Keratinocyte (primary cell): ENCODE results near the gene ENTPD8.

Source experiments
- CTCF ChIP-seq, 3 experiments: IDR thresholded peaks in 1 of 3; conservative IDR thresholded peaks in 1 of 3; optimal IDR thresholded peaks in 1 of 3; 2 replicates in 2 of 3; 3 replicates in 1 of 3; pipeline versions ENCODE3 to v1.5.1; 2011; ENCODE audit warnings: low read length in 3 of 3, mild to moderate bottlenecking in 3 of 3, moderate library complexity in 2 of 3, control low read depth in 1 of 3, inconsistent platforms in 1 of 3; ENCODE audit not compliant: insufficient read depth in 2 of 3; ENCODE audit errors: extremely low read depth in 1 of 3
- EZH2 ChIP-seq: IDR thresholded peaks from one replicate; pipeline ENCODE4 v1.6.1; 2012; ENCODE audit warnings: inconsistent platforms, mild to moderate bottlenecking, low read length, moderate library complexity

DNA sequence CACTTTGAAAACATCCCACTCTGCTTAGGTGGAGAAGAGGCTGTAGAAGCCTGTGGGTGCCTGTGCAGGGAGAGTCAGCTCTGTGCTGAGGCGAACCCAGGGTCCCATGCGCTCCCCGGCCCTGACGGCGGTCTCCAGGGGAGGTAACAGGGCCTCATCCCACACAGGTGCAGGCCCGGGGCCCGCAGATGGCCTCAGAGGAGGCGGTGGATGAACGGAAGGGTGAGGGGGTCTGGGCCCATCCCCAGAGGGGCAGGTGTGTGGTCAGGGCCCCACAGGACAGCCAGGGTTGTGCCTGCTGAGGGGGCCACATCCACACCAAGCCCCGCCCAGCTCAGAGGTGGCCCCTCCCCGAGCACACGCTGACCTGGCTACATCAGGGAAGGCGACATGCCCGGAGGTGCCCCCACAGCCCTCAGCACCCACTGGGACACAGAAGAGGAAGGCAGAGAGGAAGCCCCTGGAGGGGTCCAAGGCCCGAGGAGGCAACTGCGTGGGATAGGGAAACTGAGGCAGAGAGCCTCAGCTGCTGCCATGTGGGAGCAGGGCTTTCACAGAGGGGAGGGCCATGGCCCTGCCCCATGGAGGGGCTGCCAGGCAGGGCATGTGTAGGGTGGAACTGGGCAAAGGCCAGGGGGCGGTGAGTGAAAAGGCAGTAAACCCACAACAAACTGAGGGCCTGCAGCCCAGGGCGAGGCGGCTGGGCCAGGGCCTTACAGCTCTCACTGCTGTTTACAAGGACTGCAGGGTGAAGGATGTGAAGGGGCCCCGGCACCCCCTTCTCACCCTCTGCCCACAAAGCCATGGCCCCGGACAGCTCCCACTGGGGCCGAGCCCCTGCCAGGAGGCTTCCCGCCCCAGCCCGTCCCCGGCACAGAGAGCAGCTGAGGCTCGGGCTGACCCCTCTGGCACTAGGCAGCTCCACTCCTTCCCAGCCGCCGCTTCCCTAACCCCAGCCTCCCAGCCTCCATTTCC is 47.7 kb downstream of the ENTPD8 start:
- TF ChIP-seq CTCF (optimal IDR thresholded peaks at IDR 0.05 in 1 of 3, IDR thresholded peaks at IDR 0.05 in 1 of 3, conservative IDR thresholded peaks at IDR 0.05 in 1 of 3; ENCODE audit: extremely low read depth in 1 of 3, insufficient read depth in 2 of 3, low read length in 3 of 3) (no peak), EZH2 (no peak)
